SK-N-SH (cell line): ENCODE data around the gene EIF1B. TPM values are rescaled to one million over a fixed set of nuclear protein-coding genes. Genes with fewer than 3 reads are reported as not detected.

Source experiments
- CTCF ChIA-PET: fragments of 300-600, 350-600 bp; formaldehyde crosslinking; extraction: SDS; loops from one replicate; lab custom pipeline; 2021; lab: Yijun Ruan, JAX
- POLR2A ChIA-PET: fragments of 350-600 bp; sonication (Branson Sonifier 250); formaldehyde crosslinking; extraction: SDS; loops from one replicate; lab custom pipeline; 2020; ENCODE audit warnings: antibody characterized with exemption, inconsistent platforms; lab: Yijun Ruan, JAX
- DNase-seq: peaks from one replicate; pipeline ENCODE4 v3.0.0; 2012
- H2AFZ ChIP-seq: fragments of 200-600 bp; sonication (generic); 2 replicates; pipeline ENCODE4 v1.8.1; 2016; ENCODE audit warnings: antibody characterized with exemption, mild to moderate bottlenecking, low read depth
- H3F3A ChIP-seq: fragments of 200-600 bp; sonication (generic); replicated peaks from 2 replicates; pipeline ENCODE3; 2016; ENCODE audit warnings: antibody characterized with exemption, mild to moderate bottlenecking; ENCODE audit not compliant: insufficient read depth
- H3K27ac ChIP-seq, 2 experiments: fragments of 200-500 bp in 1 of 2; fragments of 200-600 bp in 1 of 2; sonication (Bioruptor generic) in 1 of 2; sonication (generic), shearing (Covaris generic) in 1 of 2; 2 replicates each; pipeline versions ENCODE4 v1.5.1 to v1.6.1; 2014 to 2016; ENCODE audit warnings: low read depth in 2 of 2, inconsistent platforms in 1 of 2, low read length in 1 of 2, mild to moderate bottlenecking in 1 of 2, mixed read lengths in 1 of 2
- H3K27me3 ChIP-seq: fragments of 200-600 bp; sonication (generic), shearing (Covaris generic); 2 replicates; pipeline ENCODE4 v1.6.1; 2016; ENCODE audit warnings: mixed run types; ENCODE audit not compliant: insufficient read depth
- H3K36me3 ChIP-seq, 2 experiments: fragments of 200-500 bp in 1 of 2; fragments of 200-600 bp in 1 of 2; sonication (Bioruptor generic) in 1 of 2; sonication (generic) in 1 of 2; replicated peaks in 1 of 2; 2 replicates each; pipeline versions ENCODE3 to v1.5.1; 2014 to 2016; ENCODE audit warnings: low read length in 1 of 2, mild to moderate bottlenecking in 1 of 2; ENCODE audit not compliant: insufficient read depth in 2 of 2, control insufficient read depth in 1 of 2
- H3K4me1 ChIP-seq, 2 experiments: fragments of 200-500 bp in 1 of 2; fragments of 200-600 bp in 1 of 2; sonication (Bioruptor generic) in 1 of 2; sonication (generic), shearing (Covaris generic) in 1 of 2; 2 replicates each; pipeline versions ENCODE4 v1.5.1 to v1.6.1; 2014 to 2016; ENCODE audit warnings: low read depth in 1 of 2, low read length in 1 of 2, mixed run types in 1 of 2; ENCODE audit not compliant: insufficient read depth in 2 of 2, control insufficient read depth in 1 of 2
- H3K4me2 ChIP-seq: fragments of 200-600 bp; sonication (generic), shearing (Covaris generic); 2 replicates; pipeline ENCODE4 v1.6.1; 2017; ENCODE audit warnings: mixed run types
- H3K4me3 ChIP-seq, 2 experiments: fragments of 200-500 bp in 1 of 2; fragments of 200-600 bp in 1 of 2; sonication (Bioruptor generic) in 1 of 2; sonication (generic), shearing (Covaris generic) in 1 of 2; 2 replicates each; pipeline versions ENCODE4 v1.5.1 to v1.8.1; 2014 to 2016; ENCODE audit warnings: low read depth in 2 of 2, inconsistent platforms in 1 of 2, low read length in 1 of 2, mild to moderate bottlenecking in 1 of 2, mixed read lengths in 1 of 2, moderate library complexity in 1 of 2
- H3K79me2 ChIP-seq: fragments of 200-600 bp; sonication (generic); 2 replicates; pipeline ENCODE4 v1.8.1; 2017; ENCODE audit warnings: mild to moderate bottlenecking; ENCODE audit not compliant: insufficient read depth
- H3K9ac ChIP-seq: fragments of 200-600 bp; sonication (generic); 2 replicates; pipeline ENCODE4 v1.6.1; 2017; ENCODE audit warnings: mixed run types
- H3K9me2 ChIP-seq: fragments of 200-600 bp; sonication (generic); 2 replicates; pipeline ENCODE4 v1.6.1; 2017; ENCODE audit warnings: mixed run types
- H3K9me3 ChIP-seq: fragments of 200-600 bp; sonication (generic); 2 replicates; pipeline ENCODE4 v1.6.1; 2017; ENCODE audit warnings: mixed run types, mild to moderate bottlenecking, moderate library complexity
- H4K20me1 ChIP-seq: fragments of 200-600 bp; sonication (generic); 2 replicates; pipeline ENCODE4 v1.6.1; 2017; ENCODE audit warnings: mild to moderate bottlenecking, mixed run types; ENCODE audit not compliant: insufficient read depth
- ELF1 ChIP-seq: IDR thresholded peaks from 2 replicates; pipeline ENCODE4 v1.4.0; 2012
- FOXJ3 ChIP-seq: sonication (generic); formaldehyde crosslinking; IDR thresholded peaks from 2 replicates; pipeline ENCODE4 v1.5.1; 2020; ENCODE audit warnings: mild to moderate bottlenecking, missing genetic modification reagents
- GABPA ChIP-seq: IDR thresholded peaks from 2 replicates; pipeline ENCODE4 v1.4.0; 2012; ENCODE audit warnings: low read depth, mild to moderate bottlenecking
- MXI1 ChIP-seq: IDR thresholded peaks from 2 replicates; pipeline ENCODE4 v1.6.1; 2012; ENCODE audit warnings: mild to moderate bottlenecking, low read depth, low read length, improper control_type of control experiment
- NFIC ChIP-seq: IDR thresholded peaks from 2 replicates; pipeline ENCODE4 v1.4.0; 2012; ENCODE audit warnings: borderline replicate concordance
- NRF1 ChIP-seq: IDR thresholded peaks from 2 replicates; pipeline ENCODE4 v1.6.1; 2012; ENCODE audit warnings: low read depth, mild to moderate bottlenecking, low read length
- RFX5 ChIP-seq: IDR thresholded peaks from 2 replicates; pipeline ENCODE4 v1.6.1; 2012; ENCODE audit warnings: mild to moderate bottlenecking, improper control_type of control experiment, low read length
- RXRA ChIP-seq: IDR thresholded peaks from 2 replicates; pipeline ENCODE4 v1.4.0; 2012; ENCODE audit warnings: low read depth, mild to moderate bottlenecking, borderline replicate concordance
- SIN3A ChIP-seq: IDR thresholded peaks from 2 replicates; pipeline ENCODE4 v1.6.1; 2012; ENCODE audit warnings: low read depth, mild to moderate bottlenecking, low read length, moderate library complexity, borderline replicate concordance
- SMC3 ChIP-seq: IDR thresholded peaks from 2 replicates; pipeline ENCODE4 v1.6.1; 2012; ENCODE audit warnings: low read depth, low read length, improper control_type of control experiment
- YY1 ChIP-seq: IDR thresholded peaks from 2 replicates; pipeline ENCODE4 v1.4.0; 2012; ENCODE audit warnings: low read depth, mild to moderate bottlenecking
- WGBS: methylation state at CpG from one replicate; pipeline ENCODE4 v1.1.6; 2017; ENCODE audit warnings: low lambda C conversion rate; 5-methylcytosine and 5-hydroxymethylcytosine counted together
- polyA plus RNA-seq, 3 experiments: library from polyadenylated mRNA; depleted of rRNA; stranded (reverse); fragments of >200 nt; gene quantifications; 2 replicates each; pipeline ENCODE4 v1.2.3, GENCODE V29; 2012
- TF ChIP-seq, protein P1 (sequence below): IDR thresholded peaks from 2 replicates; pipeline ENCODE4 v1.4.0; 2012; ENCODE audit warnings: low read depth, borderline replicate concordance
- TF ChIP-seq, protein P2 (sequence below): IDR thresholded peaks from 2 replicates; pipeline ENCODE4; 2012

Gene EIF1B
- polyA plus RNA-seq, 1 of the 3 experiments (the other 2 are of a cell fraction): 22.9 TPM

DNA sequence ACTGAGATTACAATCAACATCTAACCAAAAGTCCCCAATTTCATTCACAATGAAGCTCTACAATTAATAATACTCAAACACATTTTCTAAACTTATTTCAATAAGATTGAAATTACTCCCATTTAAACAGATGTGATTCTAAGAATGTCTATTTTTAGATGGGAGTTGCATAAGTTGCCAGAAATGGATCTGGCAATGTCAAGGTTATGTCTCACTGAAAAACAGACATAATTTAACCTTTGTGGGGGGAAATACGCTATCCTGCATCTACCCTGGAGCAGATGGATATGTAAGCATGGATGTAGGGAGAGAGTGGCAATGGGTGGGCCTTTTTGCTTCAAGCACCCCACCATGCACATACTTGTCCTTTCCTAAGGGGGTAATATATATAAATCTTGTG, 6.7 kb upstream of the EIF1B start:
- H3K4me3 ChIP-seq: no peak overlapping the region
- ChIA-PET POLR2A (no interaction called here), CTCF (no interaction called here)
- no peaks in the 10 kb centered on the region; a peak in 1 of 4 replicates for H3K4me1 ChIP-seq
- no peak for DNase-seq
- H3K79me2 ChIP-seq: no peaks in the 10 kb centered on the region
- no peak overlapping the region for H2AFZ ChIP-seq
- no peaks in the 10 kb centered on the region for H4K20me1 ChIP-seq
- no peaks in the 10 kb centered on the region for H3K9me3 ChIP-seq
- no peaks in the 10 kb centered on the region for H3K9me2 ChIP-seq
- H3K4me2 ChIP-seq: no peak overlapping the region
- no peaks in the 10 kb centered on the region for H3K27me3 ChIP-seq
- H3F3A ChIP-seq: no peaks in the 10 kb centered on the region
- TF ChIP-seq, protein P1, sequence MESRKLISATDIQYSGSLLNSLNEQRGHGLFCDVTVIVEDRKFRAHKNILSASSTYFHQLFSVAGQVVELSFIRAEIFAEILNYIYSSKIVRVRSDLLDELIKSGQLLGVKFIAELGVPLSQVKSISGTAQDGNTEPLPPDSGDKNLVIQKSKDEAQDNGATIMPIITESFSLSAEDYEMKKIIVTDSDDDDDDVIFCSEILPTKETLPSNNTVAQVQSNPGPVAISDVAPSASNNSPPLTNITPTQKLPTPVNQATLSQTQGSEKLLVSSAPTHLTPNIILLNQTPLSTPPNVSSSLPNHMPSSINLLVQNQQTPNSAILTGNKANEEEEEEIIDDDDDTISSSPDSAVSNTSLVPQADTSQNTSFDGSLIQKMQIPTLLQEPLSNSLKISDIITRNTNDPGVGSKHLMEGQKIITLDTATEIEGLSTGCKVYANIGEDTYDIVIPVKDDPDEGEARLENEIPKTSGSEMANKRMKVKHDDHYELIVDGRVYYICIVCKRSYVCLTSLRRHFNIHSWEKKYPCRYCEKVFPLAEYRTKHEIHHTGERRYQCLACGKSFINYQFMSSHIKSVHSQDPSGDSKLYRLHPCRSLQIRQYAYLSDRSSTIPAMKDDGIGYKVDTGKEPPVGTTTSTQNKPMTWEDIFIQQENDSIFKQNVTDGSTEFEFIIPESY: no peak
- TF ChIP-seq NRF1 (no peak), SMC3 (no peak), GABPA (no peak), ELF1 (no peak), RXRA (no peak), NFIC (no peak), SIN3A (no peak), RFX5 (no peak), YY1 (no peak), FOXJ3 (CRISPR knock-in tag) (no peak), MXI1 (no peak)
- TF ChIP-seq, protein P2, sequence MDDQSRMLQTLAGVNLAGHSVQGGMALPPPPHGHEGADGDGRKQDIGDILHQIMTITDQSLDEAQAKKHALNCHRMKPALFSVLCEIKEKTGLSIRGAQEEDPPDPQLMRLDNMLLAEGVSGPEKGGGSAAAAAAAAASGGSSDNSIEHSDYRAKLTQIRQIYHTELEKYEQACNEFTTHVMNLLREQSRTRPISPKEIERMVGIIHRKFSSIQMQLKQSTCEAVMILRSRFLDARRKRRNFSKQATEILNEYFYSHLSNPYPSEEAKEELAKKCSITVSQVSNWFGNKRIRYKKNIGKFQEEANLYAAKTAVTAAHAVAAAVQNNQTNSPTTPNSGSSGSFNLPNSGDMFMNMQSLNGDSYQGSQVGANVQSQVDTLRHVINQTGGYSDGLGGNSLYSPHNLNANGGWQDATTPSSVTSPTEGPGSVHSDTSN: no peak
- 33% methylated on average over 1 of the region's 1 CpG for WGBS
- no peaks in the 10 kb centered on the region for H3K36me3 ChIP-seq
- no peak overlapping the region for H3K27ac ChIP-seq
- no peak overlapping the region for H3K9ac ChIP-seq

DNA sequence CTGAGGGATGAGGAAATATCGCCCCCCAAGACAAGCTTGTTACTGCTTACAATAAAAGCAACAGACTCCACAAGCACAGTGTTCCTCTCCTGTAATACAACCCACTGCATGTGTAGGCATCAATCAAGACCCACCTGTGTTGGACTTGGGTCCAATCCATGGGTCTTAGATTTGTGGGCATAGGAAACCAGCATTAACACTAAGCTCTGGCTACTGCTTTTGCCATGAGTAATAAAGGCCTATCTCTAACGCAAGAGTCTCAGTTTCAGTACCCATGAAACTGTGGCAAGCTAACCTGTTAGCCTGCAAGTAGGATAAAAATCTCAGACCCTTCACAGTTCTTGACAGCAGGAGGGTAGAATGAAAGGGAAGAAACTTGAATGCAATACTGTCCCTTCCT, 5.2 kb upstream of the EIF1B start:
- 100% methylated on average over 2 of the region's 2 CpGs for WGBS
- Histone ChIP-seq H3K27me3 (no peaks in the 10 kb centered on the region), H3K79me2 (no peaks in the 10 kb centered on the region), H2AFZ (no peak overlapping the region), H3K9me3 (no peaks in the 10 kb centered on the region), H3K4me2 (no peak overlapping the region), H3K4me3 (no peak overlapping the region), H3K36me3 (no peaks in the 10 kb centered on the region), H3F3A (no peaks in the 10 kb centered on the region), H3K9ac (no peak overlapping the region), H4K20me1 (no peaks in the 10 kb centered on the region), H3K9me2 (no peaks in the 10 kb centered on the region), H3K27ac (no peak overlapping the region), H3K4me1 (no peaks in the 10 kb centered on the region; a peak in 1 of 4 replicates)
- ChIA-PET CTCF (no interaction called here), POLR2A (no interaction called here)
- no peak for DNase-seq
- TF ChIP-seq FOXJ3 (CRISPR knock-in tag) (no peak), SMC3 (no peak), NRF1 (no peak), RXRA (no peak)
